WTC11 (cell line): ENCODE data around the gene CCT6A.
"Not testable (repeated sequence)": the region's sequence is repeated elsewhere in the genome, so short reads cannot be mapped to it uniquely, and the experiment has no call there.

Experiments used
- CBFB ChIP-seq: sonication (generic); formaldehyde crosslinking; IDR thresholded peaks from 2 replicates; pipeline ENCODE4 v1.8.1; 2022; ENCODE audit warnings: mild to moderate bottlenecking, low read depth, missing genetic modification reagents
- CTCF ChIP-seq: fragments of 200-600 bp; IDR thresholded peaks from 2 replicates; pipeline ENCODE4 v1.8.0; 2022; ENCODE audit warnings: antibody characterized with exemption
- E2F5 ChIP-seq: sonication (generic); formaldehyde crosslinking; IDR thresholded peaks from 2 replicates; pipeline ENCODE4 v1.8.1; 2022; ENCODE audit warnings: mild to moderate bottlenecking, moderate library complexity, missing genetic modification reagents
- ELF4 ChIP-seq: sonication (generic); formaldehyde crosslinking; IDR thresholded peaks from 2 replicates; pipeline ENCODE4 v1.8.1; 2022; ENCODE audit warnings: low read depth, mild to moderate bottlenecking, moderate library complexity, missing genetic modification reagents
- KAT7 ChIP-seq: sonication (generic); formaldehyde crosslinking; IDR thresholded peaks from 2 replicates; pipeline ENCODE4 v1.8.1; 2023; ENCODE audit warnings: missing genetic modification reagents, mild to moderate bottlenecking, borderline replicate concordance
- SMAD3 ChIP-seq: sonication (generic); formaldehyde crosslinking; IDR thresholded peaks from 2 replicates; pipeline ENCODE4 v1.8.0; 2022; ENCODE audit warnings: missing genetic modification reagents, mild to moderate bottlenecking, borderline replicate concordance
- SP1 ChIP-seq: sonication (generic); formaldehyde crosslinking; conservative IDR thresholded peaks from 2 replicates; pipeline ENCODE4 v1.8.1; 2022; ENCODE audit warnings: missing genetic modification reagents
- ZBTB21 ChIP-seq: sonication (generic); formaldehyde crosslinking; IDR thresholded peaks from 2 replicates; pipeline ENCODE4 v1.8.1; 2023; ENCODE audit warnings: mild to moderate bottlenecking, missing genetic modification reagents, borderline replicate concordance
- ZNF121 ChIP-seq: sonication (generic); formaldehyde crosslinking; IDR thresholded peaks from 2 replicates; pipeline ENCODE4 v1.8.0; 2023; ENCODE audit warnings: missing genetic modification reagents
- ZNF512 ChIP-seq: sonication (generic); formaldehyde crosslinking; IDR thresholded peaks from 2 replicates; pipeline ENCODE4 v1.8.1; 2022; ENCODE audit warnings: missing genetic modification reagents, borderline replicate concordance

- not testable (repeated sequence) for TF ChIP-seq SMAD3 (CRISPR knock-in tag); CTCF; ZNF121 (CRISPR knock-in tag); ELF4 (CRISPR knock-in tag); CBFB (CRISPR knock-in tag); SP1 (CRISPR knock-in tag); E2F5 (CRISPR knock-in tag); KAT7; ZNF512; ZBTB21
Observed at GRCh38 chr7:56031556-56031955, 20.0 kb upstream of the CCT6A start.
